Gastroesophageal sphincter (tissue), 3 donors: ENCODE results near the gene TRIML2.

Experiments used
- CTCF ChIP-seq, 4 experiments: fragments of 200-600 bp in 2 of 4; fragments of 450-650 bp in 2 of 4; sonication (generic) in 1 of 4; IDR thresholded peaks; one replicate each; pipeline ENCODE4 v1.5.1; 2017 to 2019; ENCODE audit warnings: antibody characterized with exemption in 4 of 4, mild to moderate bottlenecking in 2 of 4, moderate library complexity in 2 of 4
- EP300 ChIP-seq: sonication (generic); formaldehyde crosslinking; IDR thresholded peaks from one replicate; pipeline ENCODE4 v1.6.1; 2017; ENCODE audit warnings: antibody characterized with exemption, mild to moderate bottlenecking
- POLR2A ChIP-seq, 2 donors: fragments of 450-650 bp; IDR thresholded peaks; one replicate each; pipeline ENCODE4 v1.6.1; 2017; ENCODE audit warnings: antibody characterized with exemption in 2 of 2, mild to moderate bottlenecking in 2 of 2, moderate library complexity in 1 of 2

- TF ChIP-seq CTCF (IDR thresholded peaks at IDR 0.05) (no peak), POLR2A (IDR thresholded peaks at IDR 0.05) (no peak), EP300 (no peak)
These were observed 56.1 kb downstream of the TRIML2 start for GRCh38 chr4:188053302-188053701.
